ENCODE measurements around the gene DCHS2.

The DCHS2 gene

GRCh38 chr4:154489558-154490233 lies 1.9 kb downstream of the DCHS2 start:
- DNase-seq (ENCODE audit: low read depth in 2 of 2) = no peak

DNA sequence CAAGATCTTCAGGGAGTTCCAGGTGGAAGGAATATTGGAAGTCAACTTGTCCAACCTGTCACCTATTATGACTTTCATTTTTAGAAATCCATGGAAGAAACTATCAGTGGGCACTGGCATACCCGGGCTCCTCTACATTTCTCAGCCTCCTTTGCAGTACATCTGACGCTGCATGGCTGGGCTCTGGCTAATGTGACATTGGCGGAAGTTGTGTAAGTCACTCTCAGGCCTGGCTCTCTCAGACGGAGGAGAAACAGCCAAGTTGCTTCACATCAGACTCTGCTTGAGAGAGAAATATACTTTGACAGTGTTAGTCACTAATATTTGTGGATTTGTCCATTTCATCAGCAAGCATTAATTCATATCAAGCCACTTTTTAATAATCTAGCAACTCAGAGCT lies 4.5 kb downstream of the DCHS2 start:
- no peak for DNase-seq (ENCODE audit: low read depth in 2 of 2)

DNA sequence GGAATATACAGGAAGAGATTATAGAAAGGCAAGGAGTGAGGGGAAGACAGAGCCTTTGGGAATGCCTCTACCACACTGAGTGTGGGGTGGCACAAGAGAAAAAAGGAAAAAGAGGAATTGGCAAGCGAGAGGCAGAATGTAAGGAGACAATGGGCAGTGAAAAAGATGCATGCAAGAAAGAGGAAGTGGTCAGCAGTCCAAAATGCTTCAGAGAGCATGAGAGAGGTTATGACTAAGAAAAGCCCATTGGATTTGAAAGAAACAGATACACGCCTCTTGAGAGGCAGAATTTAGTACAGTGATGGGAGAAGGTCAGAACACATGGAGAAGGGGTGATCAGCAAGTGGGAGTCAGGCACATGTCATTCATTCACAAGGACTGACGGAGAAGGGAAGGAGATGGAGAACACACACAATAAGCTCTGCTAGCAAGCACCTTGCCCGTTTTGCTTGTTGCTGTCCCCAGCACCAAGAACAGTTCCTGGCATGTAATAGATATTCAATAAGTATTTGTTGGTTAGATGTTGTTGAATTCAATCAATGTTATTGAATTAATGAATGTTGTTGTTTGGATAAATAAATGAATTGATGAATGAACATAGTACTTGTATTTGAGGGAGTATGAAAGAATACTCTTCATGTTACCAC lies 6.3 kb downstream of the DCHS2 start:
- no peak for DNase-seq (ENCODE audit: low read depth in 2 of 2)

- DNase-seq (ENCODE audit: low read depth in 2 of 2) = no peak
Measured at GRCh38 chr4:154478547-154478946, 13.1 kb downstream of the DCHS2 start.

GRCh38 chr4:154478128-154478527 lies 13.5 kb downstream of the DCHS2 start:
- DNase-seq (ENCODE audit: low read depth in 2 of 2) = no peak

GRCh38 chr4:154476232-154476631 lies 15.4 kb downstream of the DCHS2 start:
- no peak for DNase-seq (ENCODE audit: low read depth in 2 of 2)

DNA sequence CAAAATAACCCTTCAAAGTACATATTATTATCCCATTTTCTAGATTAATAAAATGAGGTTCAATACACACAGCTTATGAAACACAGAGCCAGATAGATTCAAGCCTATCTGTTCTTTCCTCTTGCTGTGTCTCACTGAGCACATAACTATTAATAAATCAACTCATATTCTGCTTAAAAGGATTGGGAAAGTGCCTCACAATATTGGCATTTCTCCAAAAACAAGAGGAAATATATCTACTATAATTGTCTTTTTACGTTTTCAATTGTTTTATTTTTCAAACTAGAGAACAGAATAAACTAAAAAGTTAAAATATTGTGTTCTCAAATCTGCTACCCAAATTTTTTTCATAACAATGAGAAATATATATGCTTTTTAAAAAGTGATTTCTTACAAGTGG lies 15.8 kb downstream of the DCHS2 start:
- no peak for DNase-seq (ENCODE audit: low read depth in 2 of 2)

DNA sequence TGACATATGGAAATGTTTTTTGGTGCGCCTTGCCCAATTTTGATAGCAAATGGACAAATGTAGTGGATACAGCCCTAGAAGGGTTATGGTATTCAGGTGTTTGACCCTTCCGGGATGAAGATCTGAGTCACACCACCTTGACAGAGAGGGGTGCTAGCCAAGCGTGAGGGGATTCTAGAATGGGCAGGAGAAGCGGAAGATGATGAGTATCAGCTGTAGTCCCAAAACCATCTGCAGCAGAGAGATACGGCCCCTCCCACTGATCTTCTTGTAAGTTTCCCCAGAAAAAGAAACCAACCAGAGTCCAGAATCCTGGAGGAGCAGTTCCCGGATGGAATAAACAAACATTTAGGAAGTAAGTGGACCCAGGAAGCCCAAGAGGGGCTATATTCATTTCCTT lies 18.1 kb downstream of the DCHS2 start:
- no peak for DNase-seq (ENCODE audit: low read depth in 2 of 2)

DNA sequence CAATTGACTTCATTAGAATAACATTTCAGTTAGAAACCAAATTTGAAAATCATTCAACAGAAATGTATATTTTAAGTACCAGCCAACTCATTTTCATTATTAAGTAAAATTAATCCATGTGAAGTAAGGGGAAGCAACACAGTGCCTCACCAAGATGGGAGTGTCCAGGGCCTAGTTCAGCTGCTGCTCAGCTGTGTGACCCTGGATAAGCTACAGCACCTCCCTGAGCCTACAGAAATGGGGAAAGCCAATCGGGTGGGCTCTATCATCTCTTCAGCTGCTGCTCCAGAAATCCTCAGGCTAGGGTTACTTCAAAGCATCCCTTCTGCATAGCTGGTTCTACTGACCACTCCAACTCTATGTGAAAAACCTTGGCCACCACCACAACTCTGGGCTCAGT lies 18.7 kb downstream of the DCHS2 start:
- DNase-seq (ENCODE audit: low read depth in 2 of 2) = no peak

- no peak for DNase-seq (ENCODE audit: low read depth in 2 of 2)
Measured at GRCh38 chr4:154471526-154472331, 19.9 kb downstream of the DCHS2 start.

GRCh38 chr4:154471032-154471431 lies 20.6 kb downstream of the DCHS2 start:
- no peak for DNase-seq (ENCODE audit: low read depth in 2 of 2)

- DNase-seq (ENCODE audit: low read depth in 2 of 2) = no peak
Measured at GRCh38 chr4:154467886-154468285, 23.7 kb downstream of the DCHS2 start.

- DNase-seq (ENCODE audit: low read depth in 2 of 2) = no peak
Measured at GRCh38 chr4:154466336-154466735, 25.3 kb downstream of the DCHS2 start.

DNA sequence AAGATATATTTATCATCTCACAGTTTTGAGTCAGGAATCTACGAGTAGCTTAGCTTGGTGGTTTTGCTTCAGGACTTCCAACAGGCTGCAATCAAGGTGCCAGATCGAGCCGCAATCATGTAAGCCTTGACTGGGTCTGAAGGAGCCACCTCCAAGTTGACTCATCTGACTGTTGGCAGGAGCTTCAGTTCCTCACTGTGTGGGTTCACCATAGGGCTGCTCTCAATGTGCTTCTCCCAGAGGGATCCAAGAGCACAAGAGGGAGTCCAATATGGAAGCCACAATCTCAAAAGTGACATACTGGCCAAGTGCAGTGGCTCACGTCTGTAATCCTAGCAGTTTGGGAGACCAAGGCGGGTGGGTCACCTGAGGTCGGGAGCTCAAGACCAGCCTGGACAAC lies 26.5 kb downstream of the DCHS2 start:
- DNase-seq (ENCODE audit: low read depth in 2 of 2) = no peak

GRCh38 chr4:154464654-154465053 lies 26.9 kb downstream of the DCHS2 start:
- DNase-seq (ENCODE audit: low read depth in 2 of 2) = no peak

- no peak for DNase-seq (ENCODE audit: low read depth in 2 of 2)
Measured at GRCh38 chr4:154462081-154462810, 29.4 kb downstream of the DCHS2 start.

DNA sequence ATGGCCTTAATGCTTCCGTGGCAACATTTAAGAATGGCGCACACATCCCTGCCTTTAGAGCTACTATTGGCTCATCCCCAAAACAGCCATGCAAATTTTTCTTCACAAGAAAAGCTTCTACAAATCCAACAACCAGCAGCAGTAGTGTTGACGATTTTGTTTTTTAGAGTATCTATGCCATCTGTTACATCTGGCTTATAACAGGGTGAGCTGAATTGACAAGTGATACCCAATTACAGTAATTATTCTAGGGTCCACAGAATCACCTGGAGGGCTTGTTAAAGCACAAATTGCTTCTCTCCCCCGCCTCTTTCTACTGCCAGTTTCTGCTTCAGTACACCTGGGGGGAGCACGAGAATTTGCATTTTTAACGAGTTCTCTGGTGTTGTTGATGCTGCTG lies 34.1 kb downstream of the DCHS2 start:
- DNase-seq (ENCODE audit: low read depth in 2 of 2) = no peak

- no peak for DNase-seq (ENCODE audit: low read depth in 2 of 2)
Measured at GRCh38 chr4:154456889-154457288, 34.7 kb downstream of the DCHS2 start.

DNA sequence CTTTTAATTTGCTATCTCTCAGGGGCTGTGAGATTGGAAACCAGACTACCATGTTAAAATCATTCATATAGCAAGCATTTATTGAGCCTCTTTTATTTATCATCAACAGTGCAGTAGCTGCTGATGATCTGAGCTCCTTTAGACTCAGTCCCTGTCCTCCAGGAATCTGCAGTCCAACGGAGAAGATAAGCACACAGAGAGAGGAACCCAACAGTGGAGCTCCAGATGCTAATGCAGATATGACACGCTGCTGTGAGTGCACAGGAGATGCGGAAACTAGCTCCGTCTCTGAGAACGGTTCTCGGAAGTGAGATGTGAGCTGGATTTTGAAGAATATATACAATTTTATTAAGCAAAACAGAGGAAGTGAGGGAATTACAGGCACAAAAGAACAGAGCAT lies 35.4 kb downstream of the DCHS2 start:
- no peak for DNase-seq (ENCODE audit: low read depth in 2 of 2)

DNA sequence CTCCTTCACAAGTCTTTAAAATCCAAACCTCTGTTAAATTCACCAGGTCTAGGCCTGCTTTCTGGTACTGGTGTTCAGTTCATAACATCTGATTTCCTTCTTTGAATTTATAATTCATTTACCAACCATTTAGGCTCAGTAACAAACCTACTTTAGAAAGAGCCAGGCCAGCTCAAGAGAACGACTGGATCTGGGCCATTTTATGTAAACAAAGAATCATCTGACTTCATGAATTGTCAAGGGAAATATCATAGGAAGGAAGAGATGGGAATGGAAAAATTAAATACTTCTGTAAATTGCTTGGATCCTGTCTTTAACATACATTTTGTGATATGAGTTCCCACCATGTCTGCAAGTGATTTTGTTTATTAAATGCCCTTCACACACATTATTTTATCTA lies 36.5 kb downstream of the DCHS2 start:
- no peak for DNase-seq (ENCODE audit: low read depth in 2 of 2)

DNA sequence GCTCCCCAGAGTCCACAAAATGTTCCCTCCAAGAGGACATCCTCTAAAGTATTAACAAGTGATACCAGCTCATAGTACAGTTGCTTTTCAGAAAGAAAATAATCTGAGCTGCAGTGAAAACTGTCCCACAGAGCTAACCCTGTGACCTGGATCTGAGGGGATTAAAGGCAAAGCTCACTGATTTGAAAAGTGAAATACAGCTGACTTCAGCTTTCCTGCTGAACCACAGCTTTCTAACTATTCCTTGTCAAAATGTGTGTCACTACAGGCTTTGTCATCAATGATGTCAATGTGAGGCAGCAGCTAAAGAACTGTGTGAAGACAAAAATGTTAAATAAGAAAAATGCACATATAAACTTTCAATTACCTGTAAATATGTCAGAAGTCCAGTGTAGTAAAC lies 36.9 kb downstream of the DCHS2 start:
- DNase-seq (ENCODE audit: low read depth in 2 of 2) = no peak

DNA sequence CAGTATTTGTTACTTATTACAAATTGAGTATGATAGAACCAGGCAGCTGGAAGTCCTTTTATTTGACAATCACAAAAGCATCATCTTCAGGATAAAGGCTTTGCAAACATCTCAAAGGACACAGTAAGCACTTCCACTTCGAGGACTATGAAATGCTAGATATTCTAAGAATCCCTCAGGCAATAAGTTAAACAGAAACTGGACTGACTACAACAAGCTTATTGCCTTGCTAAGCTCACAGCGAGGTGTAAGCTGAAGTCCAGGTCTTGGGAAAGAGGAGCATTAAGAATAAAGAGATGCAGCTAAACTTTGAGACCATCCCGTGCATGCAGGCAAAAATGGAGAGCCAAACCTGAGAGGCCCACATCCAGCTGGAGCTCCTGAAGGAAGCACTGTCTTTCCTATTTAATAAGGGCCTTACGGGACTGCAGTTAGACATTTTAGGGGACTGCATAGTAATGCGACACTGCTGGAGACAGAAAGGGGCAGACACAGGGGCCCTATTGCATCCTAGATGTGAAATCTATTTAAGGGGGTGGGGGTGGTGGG lies 38.7 kb downstream of the DCHS2 start:
- no peak for DNase-seq (ENCODE audit: low read depth in 2 of 2)

Data from activated CD8-positive, alpha-beta memory T cell treated with anti-CD3 and anti-CD28 coated beads for 4 hours (primary cell).